HG03095 (cell line): ENCODE data around the gene ROCK2.

ENCODE experiments used
- ATAC-seq: cut with Tn5 transposase; IDR thresholded peaks from one replicate; pipeline ENCODE4 v1.9.1; 2021; ENCODE audit warnings: moderate library complexity; ENCODE audit not compliant: unreplicated experiment

The ROCK2 gene

DNA sequence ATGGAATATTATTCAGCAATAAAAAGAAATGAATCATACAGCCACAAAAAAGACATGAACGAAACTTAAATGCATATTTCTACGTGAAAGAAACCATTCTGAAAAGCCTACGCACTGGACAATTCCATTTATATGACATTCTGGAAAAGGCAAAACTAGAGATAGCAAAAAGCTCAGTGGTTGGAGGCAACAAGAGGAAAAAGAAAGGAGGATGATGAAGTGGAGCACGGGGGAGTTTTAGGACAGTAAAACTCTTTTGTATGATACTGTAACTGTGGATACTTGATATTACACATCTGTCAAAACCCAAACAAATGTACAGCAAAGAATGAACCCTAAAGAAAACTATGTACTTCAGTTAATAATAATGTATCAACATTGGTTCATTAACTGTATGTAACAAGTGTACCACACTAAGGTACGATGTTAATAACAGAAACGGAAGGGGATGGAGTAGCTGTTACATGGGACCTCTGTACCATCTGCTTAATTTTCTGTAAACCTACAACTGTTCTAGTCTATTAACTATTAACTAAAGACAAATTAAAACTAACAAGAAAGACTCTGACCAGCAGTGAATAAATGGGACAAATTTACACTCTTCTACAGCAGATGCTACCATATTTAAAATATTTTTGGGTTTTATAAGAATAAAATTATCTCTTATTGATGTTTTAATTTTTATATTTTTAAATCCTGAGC lies 31.5 kb downstream of the ROCK2 start:
- ATAC-seq: no peak

DNA sequence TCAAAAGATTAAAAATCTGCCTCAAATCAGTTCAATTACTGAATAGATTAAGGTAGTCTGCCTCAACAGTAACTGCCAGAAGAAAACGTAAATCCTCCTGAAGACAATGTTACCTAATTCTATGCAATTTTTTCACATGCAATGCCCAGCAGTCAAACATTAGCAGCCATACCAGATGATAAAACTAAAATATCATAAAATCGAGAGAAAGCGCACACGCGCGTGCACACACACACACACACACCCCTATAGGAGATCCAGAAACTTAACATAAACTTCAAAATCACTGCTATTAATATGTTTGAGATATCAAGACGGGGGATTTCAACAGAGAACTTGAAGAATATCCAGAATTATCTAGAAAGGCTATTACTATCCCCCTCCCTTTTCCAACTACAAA lies 32.9 kb downstream of the ROCK2 start:
- ATAC-seq: no peak

DNA sequence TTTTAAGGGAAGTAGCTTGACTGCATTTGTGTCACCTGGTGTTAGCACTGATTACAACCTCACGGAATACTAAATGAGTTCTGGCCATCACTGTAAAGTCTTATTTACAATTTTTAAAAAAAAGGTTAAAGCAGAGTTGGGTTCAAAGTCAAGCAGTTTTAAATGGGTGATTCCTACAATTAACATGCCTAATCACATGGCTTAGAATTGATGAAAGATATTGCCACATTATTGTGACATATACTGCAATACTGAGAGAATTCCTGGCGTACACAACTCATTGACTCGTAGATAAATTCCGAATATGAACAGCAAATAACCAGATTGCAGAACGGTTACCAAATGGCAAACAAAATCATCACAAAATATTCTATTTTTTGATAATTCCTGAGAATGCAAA lies 34.2 kb downstream of the ROCK2 start:
- ATAC-seq: no peak

DNA sequence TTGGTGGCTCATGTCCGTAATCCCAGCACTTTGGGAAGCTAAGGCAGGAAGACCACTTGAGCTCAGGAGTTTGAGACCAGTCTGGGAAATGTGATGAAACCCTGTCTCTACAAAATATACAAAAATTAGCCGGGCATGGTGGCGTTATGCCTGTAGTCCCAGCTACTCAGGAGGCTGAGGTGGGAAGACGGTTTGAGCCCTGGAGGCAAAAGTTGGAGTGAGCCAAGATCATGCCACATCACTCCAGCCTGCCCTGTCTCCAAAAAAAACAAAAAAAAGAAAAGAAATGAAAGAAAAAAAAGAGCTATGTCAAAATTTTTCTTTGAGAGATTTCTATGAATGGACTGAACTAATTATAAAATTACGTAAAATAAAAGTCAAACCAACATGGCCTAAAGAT lies 34.7 kb downstream of the ROCK2 start:
- ATAC-seq: no peak

DNA sequence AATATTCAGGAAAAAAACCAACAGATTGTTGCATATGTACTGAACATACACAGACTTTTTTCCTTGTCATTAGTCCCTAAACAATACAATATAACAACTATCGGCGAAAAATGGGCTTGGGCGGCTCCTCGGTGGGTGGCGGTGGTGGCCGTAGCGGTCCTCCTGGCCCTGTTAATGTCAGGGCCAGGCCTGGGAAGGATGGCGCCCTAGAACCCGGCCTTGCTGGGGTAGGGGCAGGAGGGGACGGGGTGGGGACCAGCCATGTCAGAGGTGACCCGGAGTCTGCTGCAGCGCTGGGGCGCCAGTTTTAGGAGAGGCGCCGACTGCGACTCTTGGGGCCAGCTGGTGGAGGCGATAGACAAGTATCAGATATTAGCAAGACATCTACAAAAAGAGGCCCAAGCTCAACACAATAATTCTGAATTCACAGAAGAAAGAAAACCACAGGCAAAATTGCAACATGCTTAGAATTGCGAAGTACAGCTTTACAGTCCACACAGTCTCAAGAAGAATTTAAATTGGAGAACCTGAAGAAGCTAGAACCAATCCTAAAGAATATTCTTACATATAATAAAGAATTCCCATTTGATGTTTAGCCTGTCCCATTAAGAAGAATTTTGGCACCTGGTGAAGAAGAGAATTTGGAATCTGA lies 36.5 kb downstream of the ROCK2 start:
- no peak for ATAC-seq

DNA sequence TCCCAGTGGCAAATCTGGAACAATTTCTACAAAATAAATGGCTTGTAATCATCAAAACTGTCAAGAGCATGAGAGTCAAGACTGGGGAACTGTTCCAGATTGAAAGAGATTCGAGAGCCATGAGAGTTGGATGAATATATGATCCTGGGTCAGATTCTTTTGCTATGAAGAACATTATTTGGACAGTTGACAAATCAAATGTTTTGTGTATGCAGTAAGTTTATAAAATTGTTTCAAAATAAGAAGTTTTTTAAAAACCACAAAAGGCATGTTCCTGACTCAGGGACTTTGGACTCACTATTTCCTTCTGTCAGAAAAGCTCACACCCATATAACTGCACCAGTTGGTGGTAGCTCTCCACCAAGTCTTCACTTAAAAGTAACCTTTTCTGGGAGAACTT lies 38.5 kb downstream of the ROCK2 start:
- no peak for ATAC-seq

DNA sequence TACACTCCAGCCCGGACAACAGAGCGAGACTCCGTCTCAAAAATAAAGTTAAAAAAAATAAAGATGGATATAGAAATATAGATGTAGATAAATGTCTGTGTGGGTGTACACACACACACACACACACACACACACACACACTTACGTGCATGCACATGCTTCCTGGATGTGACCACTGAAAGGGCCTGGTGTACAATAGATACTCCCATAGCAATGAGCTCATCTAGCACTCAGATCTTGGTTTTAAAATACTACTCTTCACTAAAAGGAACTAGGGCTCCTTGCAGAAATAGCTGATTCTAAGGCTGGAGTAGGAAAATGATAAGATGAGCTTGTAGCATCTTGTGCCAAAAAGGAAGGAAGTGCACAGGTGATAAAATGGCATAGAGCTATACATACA lies 39.1 kb downstream of the ROCK2 start:
- no peak for ATAC-seq

DNA sequence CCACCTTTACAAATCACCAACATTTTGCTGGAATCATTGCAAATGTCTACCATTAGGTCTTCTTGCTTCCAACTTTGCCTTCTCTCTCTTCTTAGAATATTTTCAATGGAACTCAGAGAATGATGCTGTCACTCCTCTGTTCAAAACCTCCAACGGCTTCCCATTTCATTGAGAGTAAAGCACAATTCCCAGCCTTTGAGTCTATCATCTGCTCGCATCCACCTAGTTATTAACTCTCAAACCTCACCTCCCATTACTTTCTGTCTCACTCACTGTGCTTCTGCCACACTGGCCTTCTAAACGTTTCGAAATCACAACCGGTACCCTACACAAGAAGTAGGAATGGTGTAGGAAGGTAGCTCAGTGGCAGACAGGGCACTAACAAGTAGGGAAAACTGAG lies 40.0 kb downstream of the ROCK2 start:
- no peak for ATAC-seq

DNA sequence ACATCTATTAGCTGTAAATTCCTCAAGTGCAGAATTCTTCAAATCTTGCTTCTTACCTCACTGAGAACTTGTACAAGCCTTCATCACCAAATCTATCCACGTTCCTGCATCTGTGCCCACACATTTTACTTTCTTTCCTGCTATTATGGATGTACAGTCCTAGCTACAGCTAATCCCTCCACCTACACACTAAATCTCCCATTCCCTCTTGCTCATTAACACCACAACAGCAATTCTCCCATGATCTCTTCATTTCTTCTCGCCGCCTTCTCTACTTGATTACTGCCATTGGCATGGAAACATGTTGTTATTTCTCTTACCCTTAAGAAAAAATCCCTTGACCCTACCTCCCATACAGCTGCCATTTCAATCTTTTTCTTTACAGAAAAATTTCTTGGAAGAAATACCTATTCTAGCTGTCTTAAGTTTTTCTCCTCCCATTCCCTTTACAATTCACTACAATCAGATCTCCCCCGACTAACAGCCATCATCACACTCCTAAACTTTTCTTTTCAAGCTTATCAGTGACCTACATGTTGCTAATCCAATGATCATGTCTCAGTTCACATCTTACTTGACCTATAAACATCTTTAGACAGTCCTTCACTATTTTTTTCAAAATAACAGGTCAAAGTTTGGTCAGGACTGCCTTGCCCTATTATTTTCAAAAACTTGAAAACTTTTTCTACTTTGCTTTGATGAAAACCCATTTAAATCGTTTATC lies 41.0 kb downstream of the ROCK2 start:
- no peak for ATAC-seq

DNA sequence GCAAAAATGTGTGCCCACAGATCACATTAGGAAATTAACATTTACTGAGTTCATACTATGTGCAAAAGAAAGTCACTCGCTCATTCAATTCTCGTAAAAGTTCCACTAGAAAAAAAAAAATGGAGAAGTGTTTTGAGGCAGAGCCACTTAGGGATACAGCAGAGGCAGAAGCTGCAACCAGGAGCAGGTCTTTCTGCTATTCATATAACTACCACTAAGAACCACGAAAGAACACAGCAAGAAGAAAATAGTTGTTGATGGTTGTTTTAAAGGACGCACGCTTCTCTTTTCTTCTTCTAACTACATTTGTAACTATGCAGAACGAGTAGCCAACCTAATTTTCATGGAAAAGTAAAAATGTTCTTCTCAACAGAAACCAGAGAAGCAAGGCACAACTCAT lies 45.0 kb downstream of the ROCK2 start:
- ATAC-seq: no peak

DNA sequence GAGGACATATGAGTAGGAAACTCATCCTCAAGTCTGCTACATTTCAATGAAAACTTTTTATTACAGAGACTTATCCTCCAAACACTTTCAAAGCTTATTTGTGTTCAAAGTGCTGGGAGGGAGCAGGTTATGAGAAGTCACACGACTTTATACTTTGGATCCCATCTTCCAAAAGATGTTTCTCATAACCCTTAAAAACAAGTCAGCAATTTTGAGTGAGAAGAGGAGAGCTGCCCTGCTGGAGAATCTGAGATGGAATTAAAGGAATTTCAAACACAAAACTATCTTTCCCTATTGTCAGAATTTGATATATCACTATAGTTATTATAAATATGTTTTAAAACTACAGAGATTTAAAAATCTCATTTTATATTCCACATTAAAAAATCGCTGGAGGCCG lies 45.8 kb downstream of the ROCK2 start:
- no peak for ATAC-seq

DNA sequence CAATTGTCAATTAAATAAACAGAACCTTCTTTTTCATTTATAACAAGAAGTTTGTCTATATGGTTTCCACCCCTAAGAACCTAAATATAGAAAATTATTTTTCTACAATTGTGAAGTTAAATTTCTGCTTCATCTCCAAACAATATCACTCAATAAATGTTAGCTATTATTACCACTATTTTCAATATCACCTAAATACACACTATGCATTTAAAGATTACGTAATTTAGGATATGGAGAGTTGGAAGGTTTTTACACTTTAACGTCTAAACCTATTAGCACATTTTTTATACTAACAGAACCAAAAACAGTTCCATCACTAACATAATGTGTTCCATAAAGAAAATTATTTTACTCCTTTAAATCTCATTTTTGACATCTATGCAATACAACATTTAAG lies 48.0 kb downstream of the ROCK2 start:
- no peak for ATAC-seq

DNA sequence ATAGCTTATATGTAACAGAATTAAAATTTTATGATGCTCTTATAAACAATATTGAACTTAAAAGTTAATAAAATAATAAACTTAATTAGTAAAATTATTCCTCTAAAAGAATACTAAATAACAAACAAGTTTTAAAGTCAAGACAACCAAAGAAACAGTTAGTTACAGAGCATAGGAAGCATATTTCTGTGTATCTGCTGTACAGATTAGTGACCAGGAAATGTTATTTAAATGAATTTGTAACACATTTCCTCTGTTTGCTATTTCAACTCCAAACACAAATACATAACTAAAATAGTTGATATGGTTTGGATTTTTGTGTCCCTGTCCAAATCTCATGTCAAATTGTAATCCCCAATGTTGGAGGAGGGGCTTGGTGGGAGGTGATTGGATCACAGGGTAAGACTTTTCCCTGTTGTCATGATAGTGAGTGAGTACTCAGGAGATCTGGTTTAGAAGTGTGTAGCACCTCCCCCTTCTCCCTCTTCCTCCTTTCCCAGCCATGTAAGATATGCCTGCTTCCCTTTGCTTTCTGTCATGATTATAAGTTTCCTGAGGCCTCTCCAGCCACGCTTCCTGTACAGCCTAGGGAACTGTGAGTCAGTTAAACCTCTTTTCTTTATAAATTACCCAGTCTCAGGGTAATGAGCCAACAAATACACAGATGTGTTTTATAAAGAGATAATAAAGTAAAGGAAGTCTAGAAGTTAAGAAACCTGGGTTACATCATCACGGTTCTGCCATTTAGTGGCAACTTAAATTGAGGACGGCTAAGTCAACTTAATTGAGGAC lies 51.8 kb downstream of the ROCK2 start:
- no peak for ATAC-seq

DNA sequence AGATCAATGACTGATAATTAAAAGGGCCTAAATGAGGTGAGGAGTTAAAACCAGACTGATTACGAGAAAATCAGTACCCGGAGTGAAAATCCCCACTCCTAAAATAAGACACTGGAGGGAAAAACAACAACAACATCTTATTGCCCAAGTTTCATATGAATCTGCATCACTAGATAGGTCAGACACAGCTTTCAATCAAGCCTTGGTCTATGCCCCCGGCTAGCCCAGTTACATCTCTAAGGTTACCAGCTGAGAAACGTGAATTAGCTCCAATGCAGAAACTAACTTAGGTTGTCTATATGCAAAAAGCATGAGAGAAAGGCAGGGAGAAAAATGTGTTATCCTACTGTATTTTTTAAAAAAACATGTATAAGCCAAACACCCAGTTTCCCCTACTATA lies 53.7 kb downstream of the ROCK2 start:
- ATAC-seq: no peak

DNA sequence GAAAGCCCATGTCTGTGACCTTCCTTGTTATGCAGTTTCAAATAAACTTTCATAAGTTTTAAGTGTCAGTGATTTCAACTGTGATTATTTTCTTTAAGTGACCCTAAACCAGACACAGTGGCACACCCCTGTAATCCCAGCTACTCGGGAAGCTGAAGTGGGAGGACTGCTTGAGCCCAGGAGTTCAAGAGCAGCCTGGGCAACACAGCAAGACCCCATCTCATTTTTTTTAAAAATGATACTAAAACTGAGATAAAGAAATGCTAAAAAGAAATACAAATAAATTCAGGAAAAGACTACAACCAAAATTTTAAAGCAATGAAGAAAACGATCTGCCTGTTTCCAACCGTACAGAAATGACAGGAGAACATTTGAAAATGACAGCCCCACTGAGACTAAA lies 54.2 kb downstream of the ROCK2 start:
- ATAC-seq: no peak

DNA sequence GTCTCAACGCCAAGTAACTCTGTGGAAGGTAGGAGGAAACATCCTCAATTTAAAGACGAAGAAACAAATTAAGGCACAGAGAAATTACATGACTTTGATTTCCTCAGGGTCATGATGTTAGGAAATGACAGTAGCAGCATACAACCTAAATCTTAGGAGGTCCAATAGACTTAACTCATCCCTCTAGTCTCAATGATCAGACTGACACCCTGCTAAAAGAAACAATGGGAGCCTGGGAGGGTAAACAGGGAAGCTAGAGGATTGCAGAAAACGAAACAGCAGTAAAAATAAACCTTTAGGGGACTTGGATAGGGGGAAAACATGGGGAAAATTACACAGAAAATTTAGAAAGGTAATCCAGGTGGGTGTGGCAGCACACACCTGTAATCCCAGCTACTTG lies 56.0 kb downstream of the ROCK2 start:
- no peak for ATAC-seq

DNA sequence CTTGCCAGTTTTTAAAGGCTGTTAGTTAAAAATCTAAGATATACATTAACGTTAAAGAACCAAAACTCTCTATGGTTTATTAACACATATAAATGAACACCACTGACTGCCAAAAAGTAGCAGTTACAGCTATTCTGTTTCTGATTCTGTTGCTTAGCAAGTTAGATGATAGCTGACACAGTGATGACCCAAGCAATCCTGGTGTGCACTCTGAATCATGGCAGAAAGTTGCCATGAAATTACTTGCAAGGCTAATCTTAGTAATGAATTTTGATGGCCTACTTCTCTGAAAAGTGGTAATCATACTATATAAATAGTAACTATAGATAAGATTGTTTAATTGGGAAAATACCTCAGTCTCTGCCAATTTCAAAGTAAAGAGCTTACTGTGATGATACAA lies 57.7 kb downstream of the ROCK2 start:
- ATAC-seq: no peak

DNA sequence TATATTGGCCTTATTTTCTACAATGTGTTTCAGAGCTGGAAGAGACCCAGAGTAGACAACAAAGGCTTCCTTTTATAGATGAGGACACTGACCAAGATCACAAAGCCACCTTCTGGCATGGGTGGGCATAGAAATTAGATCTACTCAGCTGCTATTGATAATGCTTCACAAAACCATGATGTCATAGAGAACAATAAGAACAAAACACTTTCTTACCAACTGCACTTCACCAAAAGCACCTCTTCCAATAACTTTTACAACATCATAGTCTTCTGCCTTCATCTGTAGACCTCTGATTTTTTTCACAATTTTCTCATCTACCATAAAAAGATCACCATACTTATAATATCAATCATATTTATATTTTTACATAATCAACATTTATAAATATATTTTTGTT lies 58.1 kb downstream of the ROCK2 start:
- no peak for ATAC-seq

DNA sequence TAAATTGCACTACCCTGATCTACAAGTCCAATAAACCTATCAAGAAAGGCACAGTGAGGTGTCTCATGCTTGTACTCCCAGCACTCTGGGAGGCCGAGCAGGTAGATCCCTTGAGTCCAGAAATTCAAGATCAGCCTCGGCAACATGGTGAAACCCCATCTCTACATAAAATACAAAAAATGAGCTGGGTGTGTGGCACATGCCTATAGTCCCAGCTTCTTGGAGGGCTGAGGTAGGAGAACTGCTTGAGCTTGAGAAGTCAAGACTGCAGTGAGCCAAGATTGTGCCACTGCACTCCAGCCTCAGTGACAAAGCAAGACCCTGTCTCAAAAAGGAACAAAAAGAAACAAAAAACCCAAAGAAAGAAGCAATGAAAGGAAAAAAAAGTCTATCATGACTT lies 58.9 kb downstream of the ROCK2 start:
- ATAC-seq: no peak

DNA sequence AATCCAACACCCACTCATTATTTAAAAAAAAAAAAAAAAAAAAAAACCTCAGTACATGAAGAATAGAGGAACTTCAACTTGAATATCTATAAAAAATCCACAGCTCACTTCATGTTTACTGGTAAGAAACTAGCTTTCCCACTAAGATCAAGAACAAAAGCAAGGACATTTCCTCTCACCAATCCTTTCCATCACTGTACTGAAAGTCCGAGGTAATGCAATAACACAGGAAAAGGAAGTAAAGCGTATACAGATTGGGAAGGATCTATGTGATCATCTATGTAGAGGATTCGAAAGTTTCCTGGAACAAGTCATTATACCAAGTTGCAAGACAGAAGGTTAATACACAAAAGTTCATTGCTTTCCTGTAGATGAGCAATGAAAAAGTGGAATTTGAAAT lies 63.2 kb downstream of the ROCK2 start:
- ATAC-seq: no peak

DNA sequence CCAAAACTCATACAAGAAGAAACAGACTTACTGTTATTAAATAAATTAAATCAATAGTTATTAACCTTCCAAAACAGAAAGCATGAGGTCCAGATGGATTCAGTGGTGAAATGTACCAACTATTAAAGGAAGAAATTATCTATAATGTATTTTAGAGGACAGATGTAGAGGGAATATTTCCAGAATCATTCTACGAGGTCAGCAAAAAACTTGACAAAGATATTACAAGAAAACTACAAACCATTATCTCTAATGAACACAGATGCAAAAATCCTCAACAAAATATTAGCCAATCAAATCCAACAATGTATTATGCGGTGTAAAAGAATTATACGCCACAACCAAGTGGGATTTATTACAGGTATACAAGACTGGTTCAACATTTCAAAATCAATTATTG lies 63.7 kb downstream of the ROCK2 start:
- no peak for ATAC-seq

DNA sequence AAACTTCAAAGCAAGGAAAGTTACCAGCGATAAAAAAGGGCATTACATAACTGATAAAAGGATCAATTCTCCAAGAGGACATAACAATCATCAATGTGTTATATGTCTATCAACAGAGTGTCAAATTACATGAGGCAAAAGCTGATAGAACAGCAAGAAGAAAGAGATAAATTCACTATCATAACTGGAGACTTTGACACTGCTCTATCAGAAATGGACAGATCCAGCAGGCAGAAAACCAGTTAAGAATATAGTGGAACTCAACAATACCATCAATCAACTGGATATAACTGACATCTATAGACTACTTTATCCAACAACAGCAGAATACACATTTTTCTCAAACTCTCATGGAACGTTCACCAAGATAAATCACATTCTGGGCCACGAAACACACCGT lies 65.0 kb downstream of the ROCK2 start:
- no peak for ATAC-seq
